Upper lobe of left lung (tissue), 6 donors: ENCODE data around the gene SMPD3. TPM values are rescaled to one million over a fixed set of nuclear protein-coding genes. Genes with fewer than 3 reads are reported as not detected.

Experiments
- ATAC-seq, 2 donors: fragments of 200-7000 bp; cut with Tn5 transposase; one replicate each; pipeline ENCODE4 v1.9.1; 2022; ENCODE audit warnings: mild to moderate bottlenecking in 2 of 2, moderate library complexity in 2 of 2; ENCODE audit not compliant: low FRiP score in 2 of 2
- DNase-seq, 2 donors: peaks; one replicate each; pipeline ENCODE4 v3.0.0-alpha.2; 2019 to 2020
- H3K27ac ChIP-seq, 4 donors: fragments of 200-600 bp; sonication (generic); one replicate each; pipeline ENCODE4 v1.5.1; 2016 to 2019
- H3K27me3 ChIP-seq, 4 donors: fragments of 200-600 bp; sonication (generic); one replicate each; pipeline ENCODE4 v1.5.1; 2017 to 2019
- H3K36me3 ChIP-seq, 4 donors: fragments of 200-600 bp; sonication (generic); one replicate each; pipeline ENCODE4 v1.5.1; 2016 to 2019
- H3K4me1 ChIP-seq, 4 donors: fragments of 200-600 bp; sonication (generic); one replicate each; pipeline ENCODE4 v1.5.1; 2018 to 2019
- H3K4me3 ChIP-seq, 4 donors: fragments of 200-600 bp; sonication (generic); one replicate each; pipeline ENCODE4 v1.5.1; 2017 to 2019; ENCODE audit warnings: mild to moderate bottlenecking in 2 of 4, moderate library complexity in 1 of 4
- H3K9me3 ChIP-seq, 4 donors: fragments of 200-600 bp; sonication (generic); one replicate each; pipeline ENCODE4 v1.5.1; 2018 to 2019
- CTCF ChIP-seq, 6 experiments: fragments of 450-650 bp in 4 of 6; fragments of 200-600 bp in 2 of 6; sonication (generic) in 2 of 6; IDR thresholded peaks; one replicate each; pipeline ENCODE4 v1.5.1; 2016 to 2019; ENCODE audit warnings: antibody characterized with exemption in 6 of 6
- EP300 ChIP-seq, 4 donors: sonication (generic); formaldehyde crosslinking; IDR thresholded peaks; one replicate each; pipeline ENCODE4 v1.5.1; 2017; ENCODE audit warnings: antibody characterized with exemption in 4 of 4, control low read depth in 2 of 4
- POLR2A ChIP-seq, 4 donors: fragments of 450-650 bp; IDR thresholded peaks; one replicate each; pipeline ENCODE4 v1.5.1; 2016 to 2017; ENCODE audit warnings: antibody characterized with exemption in 4 of 4, mild to moderate bottlenecking in 2 of 4
- POLR2AphosphoS5 ChIP-seq, 2 donors: sonication (generic); formaldehyde crosslinking; IDR thresholded peaks; one replicate each; pipeline ENCODE4 v1.5.1; 2017; ENCODE audit warnings: antibody characterized with exemption in 2 of 2
- WGBS, 2 donors: methylation state at CpG; one replicate each; pipeline ENCODE4 v1.1.5; 2017 to 2018; 5-methylcytosine and 5-hydroxymethylcytosine counted together
- total RNA-seq, 6 donors: library from RNA; depleted of rRNA in 4 of 6; stranded (reverse); fragments of >200 nt in 4 of 6; gene quantifications; one replicate each; pipeline versions ENCODE4 v1.1.0 to v1.2.1, GENCODE V29; 2016 to 2021
- donor health status: DM: no; HTN: no; CAD: no; lungs with moderate emphysema.
- donor health status: DM: no; HTN: yes; CAD: no; lungs with severe emphysema.

Gene SMPD3
- total RNA-seq, 6 donors from 2014 or later: 1.2 to 10.7 (median 3.2) TPM

GRCh38 chr16:68432701-68433100, 15.6 kb downstream of the SMPD3 start:
- DNase-seq: no peak

GRCh38 chr16:68429076-68429854, 19.0 kb downstream of the SMPD3 start:
- TF ChIP-seq POLR2A (IDR thresholded peaks at IDR 0.05): no peak
- WGBS, 2 donors: 75 to 94% methylated on average over 3 to 4 of the region's 4 CpGs
- H3K4me3 ChIP-seq: no peak overlapping the region
- H3K27ac ChIP-seq: no peak overlapping the region
- DNase-seq (no peak), ATAC-seq (no peak)
- no peaks in the 10 kb centered on the region for H3K9me3 ChIP-seq
- H3K36me3 ChIP-seq: no peaks in the 10 kb centered on the region
- no peaks in the 10 kb centered on the region for H3K27me3 ChIP-seq
- H3K4me1 ChIP-seq: no peaks in the 10 kb centered on the region

More at GRCh38 chr16:68432701-68433100, 15.6 kb downstream of the SMPD3 start:
- Histone ChIP-seq H3K4me3 (no peak overlapping the region), H3K27me3 (no peaks in the 10 kb centered on the region), H3K27ac (no peak overlapping the region), H3K4me1 (peaks cover 4 to 9% (median 5%) of the 10 kb centered on the region in 4 donors), H3K36me3 (no peaks in the 10 kb centered on the region), H3K9me3 (peaks cover 0 to 5% (median 4%) of the 10 kb centered on the region in 4 donors)
- ATAC-seq: no peak
- whole genome bisulfite sequencing, 2 donors: 93 to 95% methylated on average over 4 of the region's 4 CpGs
- TF ChIP-seq POLR2AphosphoS5 (IDR thresholded peaks at IDR 0.05) (no peak), EP300 (IDR thresholded peaks at IDR 0.05) (no peak), POLR2A (IDR thresholded peaks at IDR 0.05) (no peak), CTCF (IDR thresholded peaks at IDR 0.05) (no peak)

- Histone ChIP-seq H3K27me3 (no peaks in the 10 kb centered on the region), H3K27ac (no peak overlapping the region), H3K4me1 (no peaks in the 10 kb centered on the region), H3K4me3 (no peak overlapping the region), H3K36me3 (no peaks in the 10 kb centered on the region), H3K9me3 (no peaks in the 10 kb centered on the region)
- no peak for TF ChIP-seq POLR2A (IDR thresholded peaks at IDR 0.05)
- no peak for TF ChIP-seq EP300 (IDR thresholded peaks at IDR 0.05)
- no peak for TF ChIP-seq CTCF (IDR thresholded peaks at IDR 0.05)
- no peak for TF ChIP-seq POLR2AphosphoS5 (IDR thresholded peaks at IDR 0.05)
- ATAC-seq: no peak
- DNase-seq: no peak
- WGBS, 2 donors: 87% methylated on average over 5 of the region's 5 CpGs
These were observed 20.5 kb downstream of the SMPD3 start for GRCh38 chr16:68427649-68428303.

- no peak overlapping the region for H3K27ac ChIP-seq
- no peaks in the 10 kb centered on the region for H3K27me3 ChIP-seq
- H3K4me3 ChIP-seq: no peak overlapping the region
- no peaks in the 10 kb centered on the region for H3K9me3 ChIP-seq
- DNase-seq: no peak
- H3K36me3 ChIP-seq: no peaks in the 10 kb centered on the region
- no peak for ATAC-seq
- no peak for TF ChIP-seq POLR2A (IDR thresholded peaks at IDR 0.05)
- TF ChIP-seq EP300 (IDR thresholded peaks at IDR 0.05): no peak
- no peak for TF ChIP-seq POLR2AphosphoS5 (IDR thresholded peaks at IDR 0.05)
- TF ChIP-seq CTCF (IDR thresholded peaks at IDR 0.05): no peak
- H3K4me1 ChIP-seq: no peaks in the 10 kb centered on the region
These were observed 22.0 kb downstream of the SMPD3 start for GRCh38 chr16:68426347-68426652.

- WGBS, 2 donors: 66 to 72% methylated on average over 9 of the region's 9 CpGs
- Histone ChIP-seq H3K27me3 (no peaks in the 10 kb centered on the region), H3K36me3 (no peaks in the 10 kb centered on the region), H3K27ac (no peak overlapping the region), H3K4me1 (no peaks in the 10 kb centered on the region), H3K4me3 (no peak overlapping the region), H3K9me3 (no peaks in the 10 kb centered on the region)
- TF ChIP-seq EP300 (IDR thresholded peaks at IDR 0.05) (no peak), CTCF (IDR thresholded peaks at IDR 0.05) (no peak), POLR2AphosphoS5 (IDR thresholded peaks at IDR 0.05) (no peak), POLR2A (IDR thresholded peaks at IDR 0.05) (no peak)
- ATAC-seq: no peak
- DNase-seq: peak in 1 of 2 donors; percentile 29
These were observed 22.6 kb downstream of the SMPD3 start for GRCh38 chr16:68425498-68426346.
